MCF 10A (cell line): ENCODE results near the gene MAPKAPK2. TPM values are rescaled to one million over a fixed set of nuclear protein-coding genes. Genes with fewer than 3 reads are reported as not detected.

ENCODE experiments used
- BruUV-seq: library from RNA; stranded (reverse); fragments of 400-500 nt; replicated peaks from 2 replicates; lab custom pipeline; 2021; lab: Mats Ljungman, UMichigan
- CTCF ChIA-PET: fragments of 300-600 bp; sonication (Branson Sonifier 250); formaldehyde crosslinking; extraction: SDS; loops from one replicate; lab custom pipeline; 2021; ENCODE audit warnings: antibody characterized with exemption, inconsistent platforms; lab: Yijun Ruan, JAX
- POLR2A ChIA-PET: fragments of 300-600, 350-650 bp; sonication (Branson Sonifier 250); formaldehyde crosslinking; extraction: SDS; loops from one replicate; lab custom pipeline; 2020; ENCODE audit warnings: antibody characterized with exemption, inconsistent platforms; lab: Yijun Ruan, JAX
- DNase-seq: peaks from one replicate; pipeline ENCODE4 v3.0.0-alpha.2; 2018; ENCODE audit not compliant: unreplicated experiment
- H3K27ac Mint-ChIP-seq: one replicate; pipeline ENCODE4 v1.8.0; 2022; ENCODE audit warnings: mild to moderate bottlenecking, low read depth, mixed read lengths; ENCODE audit not compliant: unreplicated experiment
- H3K27me3 Mint-ChIP-seq: one replicate; pipeline ENCODE4 v1.8.0; 2022; ENCODE audit warnings: mixed read lengths; ENCODE audit not compliant: insufficient read depth, unreplicated experiment
- H3K36me3 Mint-ChIP-seq: one replicate; pipeline ENCODE4 v1.8.0; 2022; ENCODE audit warnings: mild to moderate bottlenecking, moderate library complexity, mixed read lengths; ENCODE audit not compliant: insufficient read depth, unreplicated experiment
- H3K4me1 Mint-ChIP-seq: one replicate; pipeline ENCODE4 v1.8.0; 2022; ENCODE audit warnings: mixed read lengths; ENCODE audit not compliant: insufficient read depth, unreplicated experiment
- H3K4me3 Mint-ChIP-seq: one replicate; pipeline ENCODE4 v1.8.0; 2022; ENCODE audit warnings: mild to moderate bottlenecking, moderate library complexity, mixed read lengths; ENCODE audit not compliant: unreplicated experiment
- H3K9me3 Mint-ChIP-seq: one replicate; pipeline ENCODE4 v1.8.0; 2022; ENCODE audit warnings: mixed read lengths; ENCODE audit not compliant: unreplicated experiment
- CTCF ChIP-seq: fragments of 200-600 bp; IDR thresholded peaks from one replicate; pipeline ENCODE4 v1.8.0; 2022; ENCODE audit warnings: antibody characterized with exemption, mild to moderate bottlenecking; ENCODE audit not compliant: unreplicated experiment
- intact Hi-C: fragments of 100-400 bp; cut with micrococcal nuclease; formaldehyde crosslinking; loops from 2 replicates; pipeline ENCODE4 v1.14.1; 2022
- total RNA-seq: library from RNA; stranded (reverse); gene quantifications from 2 replicates; pipeline ENCODE4 v1.2.3, GENCODE V29; 2022

The MAPKAPK2 gene
- total RNA-seq, 1 experiment from 2014 or later: 142 TPM

DNA sequence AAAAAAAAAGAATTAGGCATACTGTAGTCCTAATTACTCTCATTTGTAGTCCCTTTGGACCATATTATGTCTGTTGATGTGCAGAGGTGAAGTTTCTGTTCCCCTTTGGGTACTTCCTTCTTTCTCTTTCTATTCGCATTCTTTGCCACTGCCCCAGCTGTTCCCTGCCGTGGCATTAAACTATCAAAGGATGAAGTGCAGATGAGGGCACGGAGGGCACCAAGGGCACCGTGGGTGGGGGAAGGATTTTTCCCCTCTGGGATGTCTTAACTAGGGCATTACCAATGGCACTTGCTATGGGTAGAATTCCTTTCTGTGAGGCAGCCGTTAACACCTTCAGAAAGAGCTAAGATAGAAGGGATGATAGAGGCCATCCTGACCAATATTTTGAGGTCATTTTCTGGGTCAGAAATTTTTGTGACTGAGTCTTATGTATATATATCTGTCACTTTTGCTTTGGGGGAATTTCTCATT is 4.9 kb upstream of the MAPKAPK2 start:
- H3K27me3 Mint-ChIP-seq: no peaks in the 10 kb centered on the region
- DNase-seq: no peak
- POLR2A ChIA-PET: interaction anchor here (1.0 to 1.5 kb wide), 4 partner anchors 12 to 45 kb away, joined by 3 to 7 read pairs (median 4); partner anchors contain the start of gene DYRK3
- H3K4me1 Mint-ChIP-seq: peaks cover 19% of the 10 kb centered on the region
- H3K9me3 Mint-ChIP-seq: no peaks in the 10 kb centered on the region
- TF ChIP-seq CTCF: no peak
- intact Hi-C loops: loop anchor here (5.0 kb wide), 1 partner anchor 233 kb away; no protein-coding TSS in a partner anchor
- CTCF ChIA-PET: interaction anchor here (0.7 to 9.0 kb wide), 8 partner anchors 10 to 232 kb away, joined by 3 to 142 read pairs (median 4); no protein-coding TSS in a partner anchor
- no peak overlapping the region for H3K27ac Mint-ChIP-seq
- no peaks in the 10 kb centered on the region for H3K36me3 Mint-ChIP-seq
- BruUV-seq: no TSS peak
- H3K4me3 Mint-ChIP-seq: no peak overlapping the region

DNA sequence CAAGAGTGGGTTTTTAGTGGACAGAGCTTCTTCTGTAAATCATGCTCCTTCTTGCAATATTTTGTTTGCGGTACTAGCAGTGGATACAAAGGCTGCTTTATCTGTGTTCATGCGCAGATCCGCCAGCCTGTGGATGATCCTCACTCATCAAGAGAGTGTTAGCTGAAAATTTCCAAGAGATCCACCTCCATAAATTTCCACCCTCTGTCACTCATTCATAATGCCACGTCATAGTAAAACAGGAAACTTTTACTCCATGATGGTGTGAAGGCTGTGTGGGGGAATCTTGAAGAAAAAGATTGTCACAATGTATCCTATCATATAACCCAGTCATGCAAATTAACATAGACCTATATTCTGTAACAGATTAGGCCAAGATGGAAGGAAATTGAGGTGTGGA is 4.4 kb upstream of the MAPKAPK2 start:
- Mint-ChIP-seq H3K27ac (no peak overlapping the region), H3K9me3 (no peaks in the 10 kb centered on the region), H3K4me1 (peaks cover 15% of the 10 kb centered on the region), H3K4me3 (no peak overlapping the region), H3K36me3 (no peaks in the 10 kb centered on the region), H3K27me3 (no peaks in the 10 kb centered on the region)
- BruUV-seq: no TSS peak
- intact Hi-C loops: loop anchor here (5.0 kb wide), 1 partner anchor 232 kb away; no protein-coding TSS in a partner anchor
- no peak for DNase-seq
- no peak for TF ChIP-seq CTCF
- ChIA-PET POLR2A (interaction anchor here (1.0 to 1.5 kb wide), 3 partner anchors 12 to 45 kb away, joined by 4 to 7 read pairs (median 4); partner anchors contain the start of gene DYRK3), CTCF (interaction anchor here (0.7 to 9.0 kb wide), 8 partner anchors 9 to 232 kb away, joined by 3 to 142 read pairs (median 4); no protein-coding TSS in a partner anchor)

DNA sequence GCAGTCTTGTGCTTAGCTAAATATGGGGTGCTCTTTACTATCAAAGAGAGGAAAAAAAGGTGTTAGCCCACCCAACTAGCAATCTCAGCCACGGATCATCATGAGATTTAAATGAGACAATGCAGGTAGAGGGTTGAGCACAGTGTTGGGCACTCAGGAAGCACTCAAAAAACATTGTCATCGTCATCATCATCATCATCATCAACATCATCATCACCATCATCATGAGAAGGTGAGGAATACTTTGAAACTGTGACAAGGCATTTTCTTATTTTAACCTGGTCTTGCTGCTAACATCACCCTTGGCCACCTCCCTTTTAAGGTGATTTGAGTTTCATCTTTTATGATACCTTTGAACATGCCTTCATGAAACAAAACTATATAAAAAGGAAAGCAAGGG is 3.3 kb upstream of the MAPKAPK2 start:
- intact Hi-C loops: loop anchor here (5.0 kb wide), 1 partner anchor 231 kb away; no protein-coding TSS in a partner anchor
- Mint-ChIP-seq H3K27ac (no peak overlapping the region), H3K4me1 (peaks cover 12% of the 10 kb centered on the region), H3K36me3 (peaks cover 6% of the 10 kb centered on the region), H3K4me3 (no peak overlapping the region), H3K27me3 (no peaks in the 10 kb centered on the region), H3K9me3 (no peaks in the 10 kb centered on the region)
- ChIA-PET CTCF (interaction anchor here (0.5 to 1.9 kb wide), 5 partner anchors 12 to 1188 kb away, joined by 3 to 6 read pairs (median 3); no protein-coding TSS in a partner anchor), POLR2A (interaction anchor here (0.7 kb wide), 1 partner anchor 8 kb away, joined by 3 read pairs; no protein-coding TSS in a partner anchor)
- BruUV-seq: no TSS peak
- TF ChIP-seq CTCF: no peak
- no peak for DNase-seq

DNA sequence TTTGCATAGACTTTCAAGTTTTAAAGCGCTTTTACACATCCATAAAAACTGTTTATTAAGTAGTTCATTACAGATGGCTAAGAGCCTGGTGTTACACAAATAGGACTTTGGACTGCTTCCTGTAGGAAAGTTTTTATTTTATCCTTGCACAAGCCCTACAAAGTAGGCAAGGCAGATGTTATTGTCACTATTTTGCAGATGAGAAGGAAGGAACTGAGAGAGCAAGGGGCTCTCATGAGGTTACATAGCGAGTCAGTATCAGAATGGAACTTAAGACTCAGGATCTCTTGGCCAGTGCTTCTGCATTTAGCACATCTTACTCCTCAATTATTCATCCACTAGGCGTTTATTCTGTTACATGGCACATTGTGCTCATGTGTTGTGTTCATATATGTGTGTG is 2.6 kb upstream of the MAPKAPK2 start:
- ChIA-PET CTCF (interaction anchor here (1.0 to 3.5 kb wide), 4 partner anchors 18 to 229 kb away, joined by 3 to 33 read pairs (median 9); no protein-coding TSS in a partner anchor), POLR2A (interaction anchor here (0.9 to 12.6 kb wide), 5 partner anchors 8 to 252 kb away, joined by 3 to 229 read pairs (median 3); no protein-coding TSS in a partner anchor)
- H3K36me3 Mint-ChIP-seq: peaks cover 7% of the 10 kb centered on the region
- H3K4me3 Mint-ChIP-seq: no peak overlapping the region
- no peak for DNase-seq
- TF ChIP-seq CTCF: no peak
- peaks cover 20% of the 10 kb centered on the region for H3K4me1 Mint-ChIP-seq
- no peaks in the 10 kb centered on the region for H3K27me3 Mint-ChIP-seq
- H3K9me3 Mint-ChIP-seq: no peaks in the 10 kb centered on the region
- BruUV-seq: no TSS peak
- no peak overlapping the region for H3K27ac Mint-ChIP-seq
- intact Hi-C loops: loop anchor here (5.0 kb wide), 1 partner anchor 230 kb away; no protein-coding TSS in a partner anchor
